Parathyroid adenoma (tissue), 2 donors: ENCODE data around the gene RALA.
A peak's percentile ranks its signal among the peaks of the same experiment; 100 is the strongest.

Experiments used
- H2AFZ ChIP-seq: fragments of 300-600 bp; sonication (generic); one replicate; pipeline ENCODE4 v1.7.0; 2017; ENCODE audit warnings: antibody characterized with exemption, mild to moderate bottlenecking
- H3K27ac ChIP-seq: fragments of 300-600 bp; sonication (generic); one replicate; pipeline ENCODE4 v1.7.0; 2017
- H3K27me3 ChIP-seq: fragments of 300-600 bp; sonication (generic); one replicate; pipeline ENCODE4 v1.7.0; 2017; ENCODE audit warnings: low read length; ENCODE audit not compliant: control insufficient read depth, insufficient read depth
- H3K36me3 ChIP-seq: fragments of 300-600 bp; sonication (generic); one replicate; pipeline ENCODE4 v1.7.0; 2017; ENCODE audit warnings: low read length; ENCODE audit not compliant: control insufficient read depth, insufficient read depth
- H3K4me1 ChIP-seq: fragments of 300-600 bp; sonication (generic); one replicate; pipeline ENCODE4 v1.7.0; 2017; ENCODE audit warnings: control low read depth
- H3K4me2 ChIP-seq: fragments of 300-600 bp; sonication (generic); one replicate; pipeline ENCODE4 v1.7.0; 2017; ENCODE audit warnings: low read length
- H3K4me3 ChIP-seq: fragments of 300-600 bp; sonication (generic); one replicate; pipeline ENCODE4 v1.7.0; 2017; ENCODE audit warnings: low read depth, low read length
- H3K79me2 ChIP-seq: fragments of 300-600 bp; sonication (generic); one replicate; pipeline ENCODE4 v1.7.0; 2017; ENCODE audit warnings: control low read depth
- H3K9ac ChIP-seq: fragments of 300-600 bp; sonication (generic); one replicate; pipeline ENCODE4 v1.7.0; 2017; ENCODE audit warnings: mild to moderate bottlenecking
- H3K9me3 ChIP-seq: fragments of 300-600 bp; sonication (generic); one replicate; pipeline ENCODE4 v1.7.0; 2017; ENCODE audit warnings: low read length; ENCODE audit not compliant: control insufficient read depth
- CTCF ChIP-seq: fragments of 300-600 bp; sonication (generic); IDR thresholded peaks from one replicate; pipeline ENCODE4 v1.7.0; 2017; ENCODE audit warnings: antibody characterized with exemption, mild to moderate bottlenecking
- donor health status: primary hyperparathyroidism.

The RALA gene

GRCh38 chr7:39733881-39734632, 110.7 kb downstream of the RALA start:
- peak overlapping the region; percentile 57 for H3K27ac ChIP-seq

GRCh38 chr7:39734633-39735004, 111.2 kb downstream of the RALA start:
- Histone ChIP-seq H3K27ac (no peak overlapping the region), H3K27me3 (no peaks in the 10 kb centered on the region), H2AFZ (peak overlapping the region; percentile 65), H3K79me2 (peaks cover 12% of the 10 kb centered on the region), H3K9me3 (no peaks in the 10 kb centered on the region), H3K36me3 (no peaks in the 10 kb centered on the region), H3K4me3 (peak overlapping the region; percentile 73), H3K9ac (no peak overlapping the region), H3K4me1 (peaks cover 8% of the 10 kb centered on the region), H3K4me2 (peak overlapping the region; percentile 87)
- no peak for TF ChIP-seq CTCF

More at GRCh38 chr7:39733881-39734632, 110.7 kb downstream of the RALA start:
- no peak for TF ChIP-seq CTCF
- H3K36me3 ChIP-seq = no peaks in the 10 kb centered on the region
- H2AFZ ChIP-seq = peak overlapping the region; percentile 65
- H3K27me3 ChIP-seq = no peaks in the 10 kb centered on the region
- peaks cover 8% of the 10 kb centered on the region for H3K4me1 ChIP-seq
- peak overlapping the region; percentile 73 for H3K4me3 ChIP-seq
- H3K9me3 ChIP-seq = no peaks in the 10 kb centered on the region
- H3K79me2 ChIP-seq = peaks cover 12% of the 10 kb centered on the region
- no peak overlapping the region for H3K9ac ChIP-seq
- peak overlapping the region; percentile 87 for H3K4me2 ChIP-seq

- H3K79me2 ChIP-seq = peaks cover 12% of the 10 kb centered on the region
- H3K4me2 ChIP-seq = no peak overlapping the region
- H3K27ac ChIP-seq = no peak overlapping the region
- no peak overlapping the region for H2AFZ ChIP-seq
- H3K27me3 ChIP-seq = no peaks in the 10 kb centered on the region
- no peak overlapping the region for H3K4me3 ChIP-seq
- peaks cover 8% of the 10 kb centered on the region for H3K4me1 ChIP-seq
- H3K36me3 ChIP-seq = no peaks in the 10 kb centered on the region
- no peak for TF ChIP-seq CTCF
- no peak overlapping the region for H3K9ac ChIP-seq
- H3K9me3 ChIP-seq = no peaks in the 10 kb centered on the region
Observed at GRCh38 chr7:39735903-39736302, 112.5 kb downstream of the RALA start.

GRCh38 chr7:39741942-39742623, 118.7 kb downstream of the RALA start:
- H3K27ac ChIP-seq = no peak overlapping the region

More at GRCh38 chr7:39741942-39742623, 118.7 kb downstream of the RALA start:
- peak; percentile 18 for TF ChIP-seq CTCF
- no peak overlapping the region for H3K4me3 ChIP-seq
- H3K27me3 ChIP-seq = no peaks in the 10 kb centered on the region
- H3K9me3 ChIP-seq = no peaks in the 10 kb centered on the region
- H3K4me2 ChIP-seq = no peak overlapping the region
- H3K4me1 ChIP-seq = no peaks in the 10 kb centered on the region
- H3K36me3 ChIP-seq = no peaks in the 10 kb centered on the region
- H3K79me2 ChIP-seq = peaks cover 2% of the 10 kb centered on the region
- no peak overlapping the region for H3K9ac ChIP-seq
- no peak overlapping the region for H2AFZ ChIP-seq
